NCI-H2196 treated with DMSO at 0.1 percent for 48 hours (cell line): Measurements from ENCODE around the gene R3HDM2.
"Not testable (repeated sequence)": the region's sequence is repeated elsewhere in the genome, so short reads cannot be mapped to it uniquely, and the experiment has no call there.

Experiments
- DNase-seq: peaks from one replicate; lab custom pipeline; 2025; ENCODE audit not compliant: unreplicated experiment; lab: John Stamatoyannopoulos, UW

Gene R3HDM2

GRCh38 chr12:57429473-57430111 is 1.3 kb downstream of the R3HDM2 start:
- no peak for DNase-seq

DNA sequence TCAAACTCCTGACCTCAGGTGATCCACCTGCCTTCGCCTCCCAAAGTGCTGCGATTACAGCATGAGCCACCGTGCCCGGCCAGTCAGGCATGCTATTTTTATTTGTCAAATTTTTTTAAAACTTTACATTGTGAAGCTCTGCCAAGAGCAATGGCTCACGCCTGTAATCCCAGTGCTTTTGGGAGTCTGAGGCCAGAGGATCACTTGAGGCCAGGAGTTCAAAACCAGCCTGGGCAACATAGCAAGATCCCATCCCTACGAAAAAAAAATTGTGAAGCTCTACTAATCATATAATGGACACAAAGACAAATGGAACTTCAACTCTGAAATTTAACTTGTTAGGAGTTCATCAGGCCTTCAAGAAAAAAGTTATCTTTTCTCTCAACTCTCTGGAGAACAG is 1.9 kb downstream of the R3HDM2 start:
- DNase-seq = no peak

DNA sequence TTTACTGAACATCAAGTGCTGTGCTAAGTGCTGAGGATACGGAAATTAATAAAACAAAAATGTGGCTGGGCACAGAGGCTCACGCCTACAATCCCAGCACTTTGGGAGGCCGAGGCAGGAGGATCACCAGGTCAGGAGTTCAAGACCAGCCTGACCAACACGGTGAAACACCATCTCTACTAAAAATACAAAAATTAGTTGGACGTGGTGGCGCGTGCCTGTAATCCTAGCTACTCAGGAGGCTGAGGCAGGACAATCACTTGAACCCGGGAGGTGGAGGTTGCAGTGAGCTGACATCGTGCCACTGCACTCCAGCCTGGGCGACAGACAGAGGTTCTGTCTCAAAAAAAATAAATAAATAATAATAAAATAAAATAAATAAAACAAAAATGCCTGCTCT is 3.9 kb downstream of the R3HDM2 start:
- not testable (repeated sequence) for DNase-seq

GRCh38 chr12:57420482-57420881 is 10.4 kb downstream of the R3HDM2 start:
- no peak for DNase-seq

- no peak for DNase-seq
These were observed 11.3 kb downstream of the R3HDM2 start for GRCh38 chr12:57419495-57419894.

GRCh38 chr12:57418255-57418654 is 12.6 kb downstream of the R3HDM2 start:
- no peak for DNase-seq

DNA sequence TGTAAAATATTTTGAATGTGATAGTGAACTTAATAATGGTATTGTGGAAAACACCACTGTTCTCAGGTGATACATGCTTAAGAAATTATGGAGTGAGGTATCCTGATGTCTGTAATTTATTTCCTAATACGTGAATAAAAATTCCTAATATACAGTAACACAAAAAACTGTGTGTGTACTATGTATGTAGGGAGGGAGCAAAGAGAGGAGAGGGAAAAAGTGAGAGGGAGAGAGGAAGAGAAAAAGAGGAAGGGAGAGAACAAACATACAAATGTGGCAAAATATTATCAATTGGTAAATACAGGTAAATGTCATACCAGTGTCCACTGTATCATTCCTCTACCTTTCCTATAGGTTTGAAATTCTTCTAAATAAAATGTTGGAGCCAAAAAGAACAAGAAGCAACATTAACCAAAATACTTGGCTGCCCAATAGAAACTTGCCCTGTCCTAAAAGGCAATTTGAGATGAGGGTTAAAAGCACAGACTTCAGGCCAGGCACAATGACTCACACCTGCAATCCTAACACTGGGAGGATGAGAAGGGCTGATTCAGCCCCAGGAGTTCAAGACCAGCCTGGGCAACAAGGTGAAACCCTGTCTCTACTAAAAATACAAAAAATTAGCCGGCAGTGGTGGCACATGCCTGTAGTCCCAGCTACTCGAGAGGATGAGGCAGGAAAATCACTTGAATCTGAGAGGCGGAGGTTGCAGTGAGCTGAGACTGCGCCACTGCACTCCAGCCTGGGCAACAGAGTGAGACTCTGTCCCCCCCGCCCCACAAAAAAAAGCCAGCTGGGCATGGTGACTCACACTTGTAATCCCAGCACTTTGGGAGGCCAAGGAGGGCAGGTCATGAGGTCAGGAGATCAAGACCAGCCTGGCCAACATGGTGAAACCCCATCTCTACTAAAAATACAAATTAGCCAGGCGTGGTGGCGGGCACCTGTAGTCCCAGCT is 14.5 kb downstream of the R3HDM2 start:
- DNase-seq = no peak

DNA sequence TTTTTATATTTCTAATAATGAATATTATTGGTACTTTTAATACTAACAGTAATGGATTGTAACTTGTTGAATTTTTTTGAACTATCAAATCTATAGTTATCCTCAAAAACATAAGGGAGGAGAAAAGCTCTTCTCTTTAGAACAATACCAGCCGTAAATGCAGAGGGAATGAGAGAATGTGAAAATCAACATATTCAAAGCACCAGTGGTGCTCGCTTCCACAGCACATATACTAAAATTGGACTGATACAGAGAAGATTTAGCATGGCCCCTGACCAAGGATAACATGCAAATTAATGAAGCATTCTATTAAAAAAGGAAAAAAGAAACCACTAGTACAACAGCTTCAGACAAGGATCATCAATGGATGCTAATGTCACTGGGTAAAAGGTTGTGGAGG is 15.8 kb downstream of the R3HDM2 start:
- DNase-seq = no peak

DNA sequence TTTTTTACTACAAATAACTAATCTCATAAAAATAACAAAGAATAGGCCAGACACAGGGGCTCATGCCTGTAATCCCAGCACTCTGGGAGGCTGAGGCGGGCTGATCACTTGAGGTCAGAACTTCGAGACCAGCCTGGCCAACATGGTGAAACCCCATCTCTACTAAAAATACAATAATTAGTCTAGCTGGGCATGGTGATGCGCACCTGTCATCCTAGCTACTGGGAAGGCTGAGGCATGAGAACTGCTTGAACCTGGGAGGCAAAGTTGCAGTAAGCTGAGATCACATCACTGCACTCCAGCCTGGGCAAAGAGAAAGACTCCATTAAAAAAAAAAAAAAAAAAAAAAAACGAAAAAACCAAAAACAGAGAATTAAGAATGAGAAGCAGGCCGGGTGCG is 16.7 kb downstream of the R3HDM2 start:
- not testable (repeated sequence) for DNase-seq

DNA sequence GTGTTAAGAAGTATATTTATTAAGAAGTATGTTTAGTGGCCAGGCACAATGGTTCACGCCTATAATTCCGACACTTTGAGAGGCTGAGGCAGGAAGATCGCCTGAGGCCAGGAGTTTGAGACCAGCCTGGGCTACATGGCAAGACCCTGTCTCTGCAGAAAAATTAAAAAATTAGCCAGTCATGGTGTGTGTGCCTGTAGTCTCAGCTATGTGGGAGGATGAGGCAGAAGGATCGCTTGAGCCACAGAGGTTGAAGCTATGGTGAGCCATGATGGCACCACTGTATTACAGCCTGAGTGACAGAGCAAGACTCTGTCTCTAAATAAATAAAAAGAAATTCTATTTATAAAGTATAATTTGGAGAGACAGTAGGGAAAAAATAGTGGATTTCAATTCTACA is 20.3 kb downstream of the R3HDM2 start:
- DNase-seq = no peak

DNA sequence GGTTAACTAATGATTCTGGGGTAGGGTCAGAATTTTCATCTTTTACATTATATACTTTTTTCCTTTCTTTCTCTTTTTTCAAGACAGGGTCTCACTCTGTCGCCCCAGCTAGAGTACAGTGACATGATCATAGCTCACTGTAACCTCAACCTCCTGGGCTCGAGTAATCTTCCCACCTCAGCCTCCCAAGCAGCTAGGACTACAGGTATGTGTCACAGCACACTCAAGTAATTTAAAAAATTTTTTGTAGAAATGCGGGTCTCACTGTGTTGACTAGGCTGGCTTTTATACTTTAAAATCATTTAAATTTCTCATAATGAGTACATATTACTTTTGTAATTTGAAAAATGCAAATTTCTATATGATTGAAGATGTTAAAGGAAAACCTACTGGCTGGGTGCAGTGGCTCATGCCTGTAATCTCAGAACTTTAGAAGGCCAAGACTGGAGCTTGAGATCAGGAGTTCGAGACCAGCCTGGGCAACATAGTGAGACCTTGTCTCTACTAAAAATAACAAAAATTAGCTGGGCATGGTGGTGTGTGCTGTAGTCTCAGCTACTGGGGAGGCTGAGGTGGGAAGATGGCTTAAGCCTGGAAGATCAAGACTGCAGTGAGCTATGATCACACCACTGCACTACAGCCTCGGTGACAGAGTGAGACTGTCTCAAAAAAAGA is 25.7 kb downstream of the R3HDM2 start:
- no peak for DNase-seq

GRCh38 chr12:57402156-57402555 is 28.7 kb downstream of the R3HDM2 start:
- DNase-seq = not testable (repeated sequence)

- no peak for DNase-seq
These were observed 29.7 kb downstream of the R3HDM2 start for GRCh38 chr12:57401165-57401564.

DNA sequence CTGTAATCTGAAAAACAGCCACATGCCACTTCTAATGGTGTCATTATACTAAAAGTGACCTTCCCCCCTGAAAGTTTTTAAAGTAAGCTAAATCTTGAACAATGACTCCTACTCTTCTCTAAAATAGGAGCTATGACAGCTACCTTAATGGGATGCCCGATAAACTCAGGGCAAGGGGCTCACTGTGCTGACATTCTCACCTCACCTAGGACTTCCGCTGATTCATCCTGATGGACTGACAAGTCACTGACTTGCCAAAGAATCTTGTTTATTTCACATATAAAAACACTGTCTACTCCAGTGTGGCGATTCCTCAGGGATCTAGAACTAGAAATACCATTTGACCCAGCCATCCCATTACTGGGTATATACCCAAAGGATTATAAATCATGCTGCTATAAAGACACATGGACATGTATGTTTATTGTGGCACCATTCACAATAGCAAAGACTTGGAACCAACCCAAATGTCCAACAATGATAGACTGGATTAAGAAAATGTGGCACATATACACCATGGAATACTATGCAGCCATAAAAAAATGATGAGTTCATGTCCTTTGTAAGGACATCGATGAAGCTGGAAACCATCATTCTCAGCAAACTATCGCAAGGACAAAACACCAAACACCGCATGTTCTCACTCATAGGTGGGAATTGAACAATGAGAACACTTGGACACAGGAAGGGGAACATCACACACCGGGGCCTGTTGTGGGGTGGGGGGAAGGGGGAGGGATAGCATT is 31.0 kb downstream of the R3HDM2 start:
- DNase-seq = not testable (repeated sequence)

DNA sequence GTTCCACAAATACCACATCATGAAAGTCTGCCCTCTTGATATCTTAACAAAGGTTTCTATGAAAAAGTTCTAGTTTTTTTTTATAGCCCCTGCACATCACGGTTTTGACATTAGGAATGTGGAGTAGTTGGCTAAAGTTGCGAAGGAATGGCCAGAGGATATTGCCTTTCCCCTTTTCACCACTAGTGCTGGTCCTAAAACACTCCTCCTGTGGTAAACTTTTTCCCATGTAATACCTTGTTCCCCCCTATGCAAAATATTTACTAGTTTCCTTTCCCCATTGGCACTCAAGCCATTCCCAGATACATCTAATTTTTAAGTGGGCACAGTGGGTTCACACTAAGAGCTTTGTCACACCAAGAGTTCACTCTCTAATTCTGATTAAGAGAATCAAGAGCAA is 33.4 kb downstream of the R3HDM2 start:
- DNase-seq = no peak

- no peak for DNase-seq
These were observed 35.7 kb downstream of the R3HDM2 start for GRCh38 chr12:57395121-57395520.

GRCh38 chr12:57390174-57390573 is 40.7 kb downstream of the R3HDM2 start:
- DNase-seq = no peak

- no peak for DNase-seq
These were observed 41.8 kb downstream of the R3HDM2 start for GRCh38 chr12:57389033-57389432.

GRCh38 chr12:57388425-57388824 is 42.4 kb downstream of the R3HDM2 start:
- no peak for DNase-seq

DNA sequence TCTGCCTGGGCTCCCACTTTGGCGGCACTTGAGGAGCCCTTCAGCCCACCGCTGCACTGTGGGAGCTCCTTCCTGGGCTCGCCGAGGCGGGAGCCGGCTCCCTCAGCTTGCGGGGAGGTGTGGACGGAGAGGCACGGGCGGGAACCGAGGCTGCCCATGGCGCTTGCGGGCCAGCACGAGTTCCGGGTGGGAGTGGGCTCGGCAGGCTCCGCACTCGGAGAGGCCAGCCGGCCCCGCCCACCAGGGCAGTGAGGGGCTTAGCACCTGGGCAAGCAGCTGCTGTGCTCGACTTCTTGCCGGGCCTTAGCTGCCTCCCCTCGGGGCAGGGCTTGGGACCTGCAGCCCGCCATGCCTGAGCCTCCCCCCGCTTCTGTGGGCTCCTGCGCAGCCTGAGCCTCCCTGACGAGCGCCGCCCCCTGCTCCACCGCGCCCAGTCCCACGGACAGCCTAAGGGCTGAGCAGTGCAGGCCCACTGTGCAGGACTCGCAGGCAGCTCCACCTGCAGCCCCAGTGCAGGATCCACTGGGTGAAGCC is 44.6 kb downstream of the R3HDM2 start:
- no peak for DNase-seq

GRCh38 chr12:57385586-57385985 is 45.3 kb downstream of the R3HDM2 start:
- DNase-seq = no peak
